K562 (cell line): ENCODE results near the gene PGR. TPM values are rescaled to one million over a fixed set of nuclear protein-coding genes. Genes with fewer than 3 reads are reported as not detected.

Experiments used
- ATAC-seq: fragments of 200-7000 bp; cut with Tn5 transposase; 3 replicates; pipeline ENCODE4 v1.9.1; 2020; ENCODE audit warnings: moderate library complexity
- BruUV-seq: library from RNA; stranded (reverse); fragments of 400-500 nt; replicated peaks from 2 replicates; lab custom pipeline; 2021; lab: Mats Ljungman, UMichigan
- CTCF ChIA-PET: fragments of 300-600 bp; formaldehyde crosslinking; extraction: SDS; loops from one replicate; lab custom pipeline; 2021; ENCODE audit warnings: low intra/inter-chr PET ratio; lab: Yijun Ruan, JAX
- POLR2A ChIA-PET: fragments of 300-600, 350-650 bp; sonication (Branson Sonifier 250); formaldehyde crosslinking; extraction: SDS; loops from one replicate; lab custom pipeline; 2021; ENCODE audit warnings: antibody characterized with exemption, inconsistent platforms; lab: Yijun Ruan, JAX
- DNase-seq, 4 experiments: peaks; one replicate each; pipeline versions ENCODE4 v3.0.0 to v3.0.0-alpha.2; 2011 to 2018; ENCODE audit warnings: low spot score in 3 of 4, mixed read lengths in 3 of 4; ENCODE audit errors: extremely low read depth in 1 of 4
- FAIRE-seq: peaks from 2 replicates; lab custom pipeline; 2011; peaks lifted over from hg19 to GRCh38; lab: Jason Lieb, UNC
- H2AFZ ChIP-seq: 2 replicates; pipeline ENCODE4 v1.6.0; 2011; ENCODE audit warnings: low read depth, low read length, control low read depth, inconsistent platforms
- H3K27ac ChIP-seq: fragments of 200-600 bp; 3 replicates; pipeline ENCODE4 v1.8.0; 2011; ENCODE audit warnings: low read depth, mild to moderate bottlenecking, control low read depth, inconsistent platforms, low read length, moderate library complexity, mixed read lengths; ENCODE audit errors: extremely low read depth
- H3K27me3 ChIP-seq, 2 experiments: fragments of 300-600 bp in 1 of 2; 2 replicates in 1 of 2; 3 replicates in 1 of 2; pipeline versions ENCODE4 v1.6.0 to v1.8.0; 2011; ENCODE audit warnings: inconsistent platforms in 2 of 2, low read length in 2 of 2, mild to moderate bottlenecking in 1 of 2, mixed read lengths in 1 of 2, moderate library complexity in 1 of 2; ENCODE audit not compliant: control insufficient read depth in 2 of 2, insufficient read depth in 2 of 2
- H3K36me3 ChIP-seq: fragments of 300-600 bp; 3 replicates; pipeline ENCODE4 v1.8.0; 2011; ENCODE audit warnings: mild to moderate bottlenecking, low read length, inconsistent platforms; ENCODE audit not compliant: control insufficient read depth, insufficient read depth
- H3K4me1 ChIP-seq, 2 experiments: fragments of 200-600 bp in 1 of 2; replicated peaks in 1 of 2; 2 replicates in 1 of 2; 3 replicates in 1 of 2; pipeline versions ENCODE4 v1.5.1 to v1.8.0; 2011; ENCODE audit warnings: inconsistent platforms in 2 of 2, low read length in 2 of 2, mild to moderate bottlenecking in 1 of 2, mixed read lengths in 1 of 2, moderate library complexity in 1 of 2; ENCODE audit not compliant: control insufficient read depth in 2 of 2, insufficient read depth in 2 of 2
- H3K4me2 ChIP-seq: 2 replicates; pipeline ENCODE4 v1.6.1; 2011; ENCODE audit warnings: low read length, control low read depth, inconsistent platforms, mixed read lengths; ENCODE audit not compliant: insufficient read depth
- H3K4me3 ChIP-seq: fragments of 200-600 bp; sonication (generic), shearing (Covaris generic); 2 replicates; pipeline ENCODE4 v1.5.1; 2016; ENCODE audit warnings: control low read depth, inconsistent platforms
- H3K79me2 ChIP-seq: fragments of 200-600 bp; 3 replicates; pipeline ENCODE4 v1.8.0; 2011; ENCODE audit warnings: low read length, inconsistent platforms; ENCODE audit not compliant: control insufficient read depth, insufficient read depth
- H3K9ac ChIP-seq, 2 experiments: 2 replicates each; pipeline versions ENCODE4 v1.6.0 to v1.6.1; 2011; ENCODE audit warnings: low read depth in 2 of 2, low read length in 2 of 2, control low read depth in 1 of 2, inconsistent platforms in 1 of 2, mild to moderate bottlenecking in 1 of 2, mixed read lengths in 1 of 2; ENCODE audit not compliant: insufficient read depth in 1 of 2
- H3K9me1 ChIP-seq: one replicate; pipeline ENCODE4 v1.6.0; 2011; ENCODE audit warnings: inconsistent platforms, mild to moderate bottlenecking, low read length, moderate library complexity; ENCODE audit not compliant: control insufficient read depth, insufficient read depth
- H3K9me3 ChIP-seq: replicated peaks from 2 replicates; pipeline ENCODE4 v1.5.1; 2011; ENCODE audit warnings: low read depth, low read length, inconsistent platforms; ENCODE audit not compliant: control insufficient read depth, insufficient read depth
- H4K20me1 ChIP-seq: replicated peaks from 2 replicates; pipeline ENCODE4 v1.6.1; 2011; ENCODE audit warnings: low read length, inconsistent platforms, mixed read lengths; ENCODE audit not compliant: control insufficient read depth, insufficient read depth
- CTCF ChIP-seq, 3 experiments: IDR thresholded peaks in 2 of 3; conservative IDR thresholded peaks in 1 of 3; 2 replicates each; pipeline ENCODE4 v1.5.1; 2011 to 2012; ENCODE audit warnings: low read length in 3 of 3, mild to moderate bottlenecking in 3 of 3, control low read depth in 2 of 3, improper control_type of control experiment in 1 of 3, inconsistent platforms in 1 of 3, low read depth in 1 of 3, mixed read lengths in 1 of 3, moderate library complexity in 1 of 3; ENCODE audit not compliant: insufficient read depth in 2 of 3
- GTF2A2 ChIP-seq: IDR thresholded peaks from 2 replicates; pipeline ENCODE4 v1.6.1; 2016; ENCODE audit warnings: mild to moderate bottlenecking, missing genetic modification characterization, missing compliant biosample characterization
- POLR2H ChIP-seq: IDR thresholded peaks from 2 replicates; pipeline ENCODE4 v1.6.1; 2016; ENCODE audit warnings: missing genetic modification characterization, low read depth, mild to moderate bottlenecking, control low read depth, missing compliant biosample characterization, moderate library complexity
- SMAD2 ChIP-seq: fragments of 150-350 bp; IDR thresholded peaks from 2 replicates; pipeline ENCODE4 v1.6.1; 2014; ENCODE audit warnings: low read depth, mild to moderate bottlenecking, low read length
- ZNF518B ChIP-seq: fragments of 250-450 bp; sonication (Bioruptor Pico); IDR thresholded peaks from 2 replicates; pipeline ENCODE4 v1.5.0; 2021; ENCODE audit warnings: mild to moderate bottlenecking, moderate library complexity
- ZNF668 ChIP-seq: fragments of 250-450 bp; sonication (Bioruptor Pico); IDR thresholded peaks from 2 replicates; pipeline ENCODE4 v1.8.0; 2022; ENCODE audit warnings: mild to moderate bottlenecking, inconsistent platforms
- WGBS: fragments of 100-300 bp; shearing (Covaris generic); methylation state at CpG from one replicate; pipeline ENCODE4 v1.1.6; 2016; ENCODE audit warnings: low coverage, mixed read lengths; ENCODE audit not compliant: insufficient coverage; ENCODE audit errors: missing lambda C conversion rate; 5-methylcytosine and 5-hydroxymethylcytosine counted together
- in situ Hi-C: fragments of 300-500 bp; cut with MboI; formaldehyde crosslinking; loops from 4 replicates; pipeline ENCODE4 v1.15.0; 2018; ENCODE audit warnings: inconsistent platforms, mixed read lengths
- intact Hi-C: fragments of 100-400 bp; cut with micrococcal nuclease; formaldehyde crosslinking; loops from 2 replicates; pipeline ENCODE4 v1.14.2; 2022
- polyA plus RNA-seq, 8 experiments: library from polyadenylated mRNA; depleted of rRNA in 4 of 8; stranded (reverse) in 5 of 8; unstranded in 3 of 8; fragments of >200 nt; fragmentation: Nextera tagmentation in 2 of 8; fragmentation: Illumina TruSeq in 1 of 8; extraction: Ambion mirVana in 2 of 8; extraction: Trizol in 1 of 8; gene quantifications; 2 replicates each; pipeline versions ENCODE4 v1.2.1 to v1.2.3, GENCODE V29; 2011 to 2014; ENCODE audit warnings: inconsistent platforms in 1 of 8, missing spikeins in 1 of 8
- total RNA-seq, 7 experiments: library from RNA; depleted of rRNA in 6 of 7; stranded (reverse); fragments of >200 nt in 6 of 7; fragmentation: Illumina TruSeq in 2 of 7; extraction: Trizol in 2 of 7; gene quantifications; 2 replicates each; pipeline versions ENCODE4 v1.2.1 to v1.2.3, GENCODE V29; 2011 to 2021; ENCODE audit warnings: low replicate concordance in 1 of 7

The PGR gene
- total and polyA plus RNA-seq, 9 of the 15 experiments (the other 6 are each of a cell fraction or from before 2014, with no cell fraction given) = 0.43 to 2.4 (median 1.3) TPM

GRCh38 chr11:101090679-101091270, 38.8 kb downstream of the PGR start (continued):
- TF ChIP-seq GTF2A2 (tag) (no peak), ZNF518B (CRISPR knock-in tag) (no peak), SMAD2 (no peak), POLR2H (tag) (no peak)

- BruUV-seq = no TSS peak
- 57% methylated on average over 1 of the region's 1 CpG for WGBS
- FAIRE-seq = no peak
- Histone ChIP-seq H4K20me1 (no peaks in the 10 kb centered on the region), H3K79me2 (no peaks in the 10 kb centered on the region), H3K36me3 (no peaks in the 10 kb centered on the region), H3K4me3 (no peak overlapping the region), H3K9me3 (0 out of 2 replicates have a peak, but pooled peaks cover 2% of the 10 kb centered on the region), H3K9me1 (no peaks in the 10 kb centered on the region)
- no peak for ATAC-seq
- TF ChIP-seq CTCF (IDR thresholded peaks at IDR 0.05 in 2 of 3, conservative IDR thresholded peaks at IDR 0.05 in 1 of 3; ENCODE audit: insufficient read depth in 2 of 3, low read depth in 1 of 3, low read length in 3 of 3) (0 out of 6 replicates have a peak, but pooled peaks of 1 of the 3 experiments have one; percentile 3), ZNF668 (CRISPR knock-in tag) (no peak)
- TF ChIP-seq, all 486 proteins: peak for 1
- no peak overlapping the region for H3K4me2 ChIP-seq
- H3K27me3 ChIP-seq = no peaks in the 10 kb centered on the region
- ChIA-PET POLR2A (no interaction called here), CTCF (no interaction called here)
- H3K4me1 ChIP-seq = no peaks in the 10 kb centered on the region
- intact Hi-C loops (no loop called here), in situ Hi-C loops (no loop called here)
- no peak overlapping the region for H3K27ac ChIP-seq
- no peak overlapping the region for H3K9ac ChIP-seq
- no peak for DNase-seq
- H2AFZ ChIP-seq = no peak overlapping the region
Measured at GRCh38 chr11:101083335-101083734, 46.3 kb downstream of the PGR start.
